OCI-M2 (cell line): Measurements from ENCODE around the gene TMEM134.
"Not testable (repeated sequence)": the region's sequence is repeated elsewhere in the genome, so short reads cannot be mapped to it uniquely, and the experiment has no call there.

Source experiments
- DNase-seq: peaks from one replicate; lab custom pipeline; 2025; ENCODE audit not compliant: unreplicated experiment; lab: John Stamatoyannopoulos, UW

The TMEM134 gene, protein sequence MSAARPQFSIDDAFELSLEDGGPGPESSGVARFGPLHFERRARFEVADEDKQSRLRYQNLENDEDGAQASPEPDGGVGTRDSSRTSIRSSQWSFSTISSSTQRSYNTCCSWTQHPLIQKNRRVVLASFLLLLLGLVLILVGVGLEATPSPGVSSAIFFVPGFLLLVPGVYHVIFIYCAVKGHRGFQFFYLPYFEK

GRCh38 chr11:67468759-67469507 is at the start of gene TMEM134:
TSS of gene TMEM134 (minus strand) at chr11:67469251. CDS start at chr11:67469192, 59 bp downstream.
- DNase-seq: no peak

DNA sequence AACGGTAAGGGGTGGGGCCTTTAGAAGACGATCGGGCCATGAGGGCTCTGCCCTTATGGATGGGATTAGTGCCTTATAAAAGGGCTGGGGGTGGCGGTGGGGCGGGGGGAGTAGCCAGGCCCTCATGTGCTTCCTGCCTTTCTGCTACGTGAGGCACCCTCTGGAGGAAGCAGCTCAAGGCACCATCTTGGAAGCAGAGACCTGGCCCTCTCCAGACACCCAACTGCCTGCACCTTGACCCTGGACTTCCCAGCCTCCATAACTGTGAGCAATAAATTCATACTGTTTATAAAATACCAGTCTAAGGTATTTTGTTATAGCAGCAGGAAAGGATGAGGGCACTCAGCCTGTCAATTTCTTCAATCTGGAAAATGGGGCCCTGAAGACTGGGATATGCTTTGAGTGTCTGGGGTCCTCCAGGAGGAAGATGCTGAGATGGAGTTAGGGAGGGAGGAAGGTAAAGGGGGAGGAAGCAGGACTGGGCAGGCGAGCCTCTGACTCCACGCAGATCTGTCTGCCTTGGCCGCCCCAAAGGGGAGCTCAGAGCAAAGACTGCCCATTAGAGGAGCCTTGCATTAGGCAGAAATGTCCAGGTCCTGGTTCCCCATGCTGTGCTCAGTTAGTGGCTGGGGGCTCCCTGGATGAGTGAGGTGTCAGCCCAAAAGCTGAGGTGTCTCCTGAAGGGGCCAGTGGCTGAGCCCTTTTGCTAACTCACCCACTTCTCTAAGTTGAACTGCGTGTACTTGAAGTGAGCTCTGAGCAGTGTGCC is 48.9 kb upstream of the TMEM134 start:
- DNase-seq: no peak

- no peak for DNase-seq
Measured at GRCh38 chr11:67516806-67517205, 47.8 kb upstream of the TMEM134 start.

GRCh38 chr11:67514116-67514515 is 45.1 kb upstream of the TMEM134 start:
- DNase-seq: no peak

DNA sequence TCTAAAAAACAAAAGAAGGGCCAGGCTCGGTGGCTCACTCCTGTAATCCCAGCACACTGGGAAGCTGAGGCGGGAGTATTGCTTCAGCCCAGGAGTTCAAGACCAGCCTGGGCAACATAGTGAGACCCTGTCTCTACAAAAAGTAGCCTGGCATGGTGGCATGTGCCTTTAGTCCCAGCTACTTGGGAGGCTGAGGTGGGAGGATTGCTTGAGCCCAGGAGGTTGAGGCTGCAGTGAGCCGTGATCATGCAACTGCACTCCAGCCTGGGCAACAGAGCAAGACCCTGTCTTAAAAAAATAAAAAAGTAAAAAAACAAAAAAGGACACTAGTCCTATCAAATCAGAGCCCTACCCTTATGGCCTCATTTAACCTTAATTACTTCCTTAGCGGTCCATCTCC is 42.5 kb upstream of the TMEM134 start:
- not testable (repeated sequence) for DNase-seq

- DNase-seq: no peak
Measured at GRCh38 chr11:67510023-67510345, 40.9 kb upstream of the TMEM134 start.

- DNase-seq: peak; percentile 47
Measured at GRCh38 chr11:67508486-67509121, 39.6 kb upstream of the TMEM134 start.

DNA sequence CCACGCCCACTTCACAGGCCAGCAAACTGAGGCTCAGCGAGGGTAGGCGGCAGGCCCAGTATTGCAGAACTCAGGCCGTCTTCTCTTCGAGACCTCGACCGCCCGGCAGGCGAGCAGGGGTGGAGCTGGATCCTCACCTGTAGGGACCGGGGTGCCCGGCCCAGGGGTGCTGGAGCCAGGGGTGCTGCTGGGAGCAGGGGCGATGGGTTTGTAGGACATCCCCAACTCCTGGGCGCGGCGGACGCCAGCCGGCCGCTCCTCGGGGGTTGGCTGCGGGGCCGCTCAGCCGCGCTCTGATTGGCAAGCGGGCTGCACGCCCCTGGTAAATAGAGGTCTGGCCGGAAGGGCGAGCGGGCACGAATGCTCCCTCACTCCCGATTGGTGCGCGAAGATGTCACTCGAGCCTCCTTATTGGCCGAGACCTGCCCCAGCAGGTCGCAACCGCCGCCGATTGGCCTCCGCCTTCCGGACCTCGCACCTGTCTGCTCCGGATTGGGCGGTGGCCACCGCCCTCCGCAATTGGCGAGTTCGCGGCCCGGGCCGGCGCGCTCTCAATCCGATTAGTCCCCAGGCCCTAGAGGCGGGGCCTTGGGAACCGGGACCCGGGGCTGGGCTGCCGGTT is 38.9 kb upstream of the TMEM134 start, which contains the start of gene CDK2AP2:
Gene CDK2AP2, minus strand, starts transcription at position 299 of the 622 bp plus-strand sequence. Its CDS starts 80 bp downstream, at position 219.
- DNase-seq: peak; percentile 88

- no peak for DNase-seq
Measured at GRCh38 chr11:67507242-67507863, 38.3 kb upstream of the TMEM134 start.

DNA sequence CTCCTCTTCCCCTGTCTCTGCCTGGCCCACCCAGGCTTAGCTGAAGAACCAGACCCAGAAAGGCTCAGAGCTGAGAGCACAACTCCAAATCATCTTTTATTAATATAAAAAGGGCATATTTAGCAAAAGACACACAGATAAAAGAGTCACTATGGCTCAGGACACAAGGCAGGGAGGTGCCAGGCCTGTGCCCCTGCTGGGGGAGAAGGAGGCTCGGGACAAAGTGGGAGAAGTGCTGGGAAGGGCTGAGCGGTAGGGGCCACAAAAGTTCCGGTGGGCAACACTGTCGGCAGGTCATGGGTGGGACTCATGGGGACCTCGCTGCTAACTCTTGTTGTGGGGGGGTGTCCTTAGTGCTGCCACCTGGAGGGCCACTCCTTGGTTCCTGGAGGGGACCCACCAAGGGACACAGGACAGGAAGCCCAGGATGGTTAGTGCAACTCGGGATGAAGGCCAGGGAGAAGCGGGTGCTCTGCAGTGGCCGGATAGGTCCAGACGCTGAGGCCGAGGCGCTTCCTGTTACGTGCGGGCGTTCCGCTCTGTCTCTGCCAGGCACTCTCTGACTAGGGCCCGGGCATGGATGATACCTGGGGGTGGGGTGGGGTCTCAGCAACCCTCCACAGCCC is 37.5 kb upstream of the TMEM134 start:
- no peak for DNase-seq

DNA sequence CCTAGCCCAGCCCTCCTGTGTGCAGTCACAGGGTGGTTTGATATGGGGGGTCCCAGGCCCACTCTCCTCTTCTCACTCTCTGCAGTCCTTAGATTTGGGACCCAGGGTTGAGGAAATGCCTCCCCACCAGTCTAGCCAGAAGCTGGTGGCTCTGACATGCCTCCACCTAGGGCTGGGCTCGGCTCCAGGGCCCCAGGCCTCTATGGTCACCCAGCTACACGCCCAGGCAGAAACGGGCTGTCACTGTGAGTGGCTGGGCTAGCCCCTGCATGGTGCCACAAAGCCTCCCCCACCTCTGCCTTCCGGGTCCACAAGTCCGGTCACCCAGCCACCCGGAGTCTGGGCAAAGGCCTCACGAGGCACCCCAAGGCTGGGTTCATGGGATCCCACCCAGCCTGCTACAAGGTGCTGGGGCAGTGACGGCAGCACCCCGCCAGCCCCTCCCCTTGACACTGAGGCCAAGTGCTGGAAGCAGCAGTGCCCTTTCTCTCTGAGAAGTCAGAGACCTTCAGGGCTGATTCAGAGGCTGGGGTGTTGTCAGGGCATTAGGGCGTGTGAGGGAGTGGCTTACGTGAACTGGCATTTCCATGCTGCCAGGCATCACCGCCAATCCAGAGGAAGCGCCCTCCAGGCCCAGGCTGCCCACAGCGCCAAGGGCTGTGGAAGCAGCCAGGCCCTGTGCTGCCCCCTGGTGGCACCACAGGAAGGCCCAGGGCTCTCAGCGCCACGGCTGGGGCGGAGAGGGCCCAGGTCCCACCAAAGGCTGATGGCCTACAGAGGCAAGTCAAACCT is 36.8 kb upstream of the TMEM134 start:
- peak; percentile 29 for DNase-seq

GRCh38 chr11:67504950-67505581 is 36.0 kb upstream of the TMEM134 start, which contains the start of gene PITPNM1:
TSS of gene PITPNM1 (minus strand) at chr11:67505363. CDS start at chr11:67504180, 1,183 bp downstream.
- DNase-seq: peak; percentile 29

GRCh38 chr11:67504005-67504949 is 35.2 kb upstream of the TMEM134 start:
- DNase-seq: no peak

DNA sequence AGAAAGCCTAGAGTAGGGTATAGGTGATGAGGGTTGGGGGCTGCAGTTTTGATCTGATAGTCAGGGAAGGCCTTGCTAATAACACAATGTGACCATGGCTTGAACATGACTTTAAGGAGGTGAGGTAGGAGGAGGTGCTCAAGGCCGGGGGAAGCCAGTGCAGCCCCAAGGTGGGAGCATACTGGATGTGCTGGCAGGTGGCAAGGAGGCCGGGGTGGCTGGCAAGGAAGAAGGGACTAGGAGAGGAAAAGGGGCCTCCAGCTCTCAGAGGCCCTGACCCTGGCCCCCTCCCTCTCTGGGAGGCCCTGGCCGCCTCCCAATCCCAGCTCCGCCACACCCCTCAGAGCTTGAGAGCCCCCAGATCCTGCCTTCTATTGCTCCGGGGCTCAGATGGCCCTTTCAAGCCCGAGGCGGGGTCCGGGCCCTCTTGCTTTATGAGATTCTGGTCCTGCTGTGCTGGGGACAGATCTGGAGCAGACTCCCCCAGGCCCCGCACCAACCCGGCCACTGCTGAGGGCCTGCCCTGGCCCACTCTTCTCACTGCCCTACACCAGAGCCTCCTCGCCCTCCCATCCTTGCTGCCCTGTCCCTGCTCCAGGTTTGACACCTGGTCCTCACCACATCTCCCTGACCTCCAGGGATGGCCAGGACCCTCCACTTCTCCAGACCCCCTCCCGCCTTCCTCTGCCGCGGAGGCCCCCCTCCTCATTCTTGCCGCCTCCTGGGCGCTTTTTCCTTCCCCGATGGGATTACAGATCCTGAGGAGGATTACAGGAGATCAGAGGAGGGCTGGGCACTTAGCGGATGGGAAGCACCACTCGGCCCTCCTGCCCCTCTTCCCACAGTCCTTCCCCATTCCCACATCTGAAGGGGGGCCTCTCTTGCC is 34.3 kb upstream of the TMEM134 start:
- no peak for DNase-seq

GRCh38 chr11:67502328-67502979 is 33.4 kb upstream of the TMEM134 start:
- no peak for DNase-seq

DNA sequence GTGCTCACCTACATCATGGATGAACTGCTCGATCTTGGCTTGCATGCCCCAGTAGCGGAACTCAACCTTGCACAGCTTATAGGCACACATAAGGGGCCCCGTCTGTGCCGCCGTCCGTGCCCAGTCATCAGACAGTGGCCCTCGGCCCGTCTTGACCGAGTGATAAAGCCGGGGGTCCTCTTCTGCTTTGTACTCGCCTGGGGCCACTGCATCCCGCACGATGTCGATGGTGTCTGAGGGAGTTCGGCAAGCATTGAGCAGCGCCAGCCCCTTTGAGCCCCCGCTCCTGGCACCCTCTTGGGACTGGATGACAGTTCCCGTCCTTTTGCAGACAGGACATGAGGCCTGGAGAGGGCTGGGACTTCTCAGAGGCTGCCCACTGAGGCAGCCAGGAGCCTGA is 32.8 kb upstream of the TMEM134 start:
- DNase-seq: no peak
